HG02763 (cell line): ENCODE results near the gene PROSER2.
"Not testable (repeated sequence)": the region's sequence is repeated elsewhere in the genome, so short reads cannot be mapped to it uniquely, and the experiment has no call there.

Source experiments
- ATAC-seq: cut with Tn5 transposase; IDR thresholded peaks from one replicate; pipeline ENCODE4 v1.9.1; 2021; ENCODE audit warnings: mild to moderate bottlenecking, moderate library complexity; ENCODE audit not compliant: unreplicated experiment

Gene PROSER2

DNA sequence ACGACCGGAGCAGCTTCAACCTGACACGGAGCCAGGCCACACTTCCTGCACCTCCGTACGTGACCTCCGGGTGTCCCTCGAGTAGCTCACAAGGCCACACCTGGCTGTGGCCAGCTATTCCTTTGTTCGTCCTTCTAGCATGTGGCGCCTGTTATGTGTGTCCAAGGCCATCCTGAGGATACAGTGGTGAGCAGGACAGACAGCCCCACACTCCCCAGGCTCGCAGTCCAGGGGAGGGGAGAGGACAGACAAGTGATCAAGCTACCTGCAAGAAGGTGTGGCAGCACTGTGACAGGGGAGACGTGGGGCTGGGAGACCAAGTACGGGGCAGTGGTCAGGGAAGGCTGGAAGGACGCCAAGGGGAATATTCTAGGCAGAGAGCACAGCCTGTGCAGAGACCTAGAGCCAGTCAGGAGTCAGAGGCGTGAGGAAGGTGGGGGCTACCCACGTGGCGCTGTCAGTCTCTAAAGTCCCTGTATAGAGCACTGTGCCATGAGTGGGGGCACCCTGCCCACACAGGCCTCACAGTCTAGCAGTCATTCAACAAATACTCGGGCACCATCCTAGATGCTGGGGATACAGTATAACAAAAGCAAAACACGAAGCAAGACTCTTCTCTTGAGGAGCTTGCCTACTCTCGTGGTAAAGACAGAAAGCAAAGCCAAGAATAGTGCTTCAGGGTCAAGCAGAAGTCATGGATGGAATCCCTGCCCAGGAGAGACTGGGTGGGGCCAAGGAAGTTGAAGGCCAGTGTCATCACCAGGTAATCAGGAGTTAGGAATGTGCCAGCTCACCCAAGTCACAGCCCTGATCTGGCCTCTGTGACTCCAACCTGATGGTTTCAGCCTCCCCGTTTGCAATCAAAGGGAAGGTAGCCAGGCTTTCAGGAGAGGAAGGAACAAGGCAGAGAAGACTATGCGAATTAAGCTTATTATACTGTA is 58.6 kb downstream of the PROSER2 start:
- ATAC-seq = no peak

- ATAC-seq = no peak
Observed at GRCh38 chr10:11882646-11883375, 59.7 kb downstream of the PROSER2 start.

- no peak for ATAC-seq
Observed at GRCh38 chr10:11884706-11885423, 61.7 kb downstream of the PROSER2 start.

DNA sequence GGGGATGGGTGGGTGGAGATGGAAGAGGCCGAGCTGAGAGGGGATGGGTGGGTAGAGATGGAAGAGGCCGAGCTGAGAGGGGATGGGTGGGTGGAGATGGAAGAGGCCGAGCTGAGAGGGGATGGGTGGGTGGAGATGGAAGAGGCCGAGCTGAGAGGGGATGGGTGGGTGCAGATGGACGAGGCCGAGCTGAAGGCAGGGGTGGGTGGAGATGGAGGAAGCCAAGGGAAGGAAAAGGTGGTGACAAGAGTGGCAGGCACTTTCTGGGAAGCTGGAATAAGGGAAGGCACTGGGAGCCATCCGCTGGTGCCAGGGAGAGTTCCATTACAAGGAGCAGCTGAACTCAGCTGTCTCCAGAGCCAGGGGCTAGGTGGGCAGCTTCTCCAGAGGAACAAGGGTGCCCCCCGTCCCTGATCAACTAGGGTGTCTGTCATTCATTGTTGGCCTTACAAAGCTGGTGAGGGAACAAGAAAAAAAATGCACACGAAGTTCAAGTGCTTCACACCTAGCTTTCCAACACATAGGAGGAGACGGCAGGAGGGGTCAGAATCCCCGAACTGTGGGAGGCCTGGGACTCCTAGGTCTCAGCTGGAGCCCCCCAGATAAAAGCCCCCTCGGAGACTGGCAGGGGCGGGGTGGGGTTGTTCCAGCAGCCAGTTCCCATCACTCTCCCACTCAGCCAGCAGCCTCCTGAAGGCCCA is 62.4 kb downstream of the PROSER2 start:
- ATAC-seq = no peak

DNA sequence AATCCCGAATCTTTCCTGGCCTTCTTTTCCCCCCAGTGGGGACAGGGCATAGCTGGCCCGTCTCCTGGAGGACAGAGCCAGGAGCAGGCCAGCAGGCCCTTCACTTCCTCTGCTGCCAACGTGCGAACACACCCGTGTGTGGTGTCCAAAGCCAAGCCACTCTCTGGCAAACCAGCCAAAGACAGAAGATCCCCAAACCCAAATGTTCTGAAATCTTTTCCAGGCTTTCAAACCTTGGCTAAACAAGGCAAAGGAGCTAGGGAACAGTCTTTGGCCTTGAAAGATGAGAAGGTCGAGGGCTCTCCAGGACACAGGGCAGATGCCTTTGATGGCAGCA is 63.0 kb downstream of the PROSER2 start:
- no peak for ATAC-seq

- ATAC-seq = no peak
Observed at GRCh38 chr10:11886851-11887250, 63.7 kb downstream of the PROSER2 start.

GRCh38 chr10:11887381-11888227 is 64.4 kb downstream of the PROSER2 start:
- ATAC-seq = no peak

- ATAC-seq = not testable (repeated sequence)
Observed at GRCh38 chr10:11889263-11889662, 66.1 kb downstream of the PROSER2 start.

GRCh38 chr10:11891776-11892486 is 68.8 kb downstream of the PROSER2 start:
- ATAC-seq = no peak

GRCh38 chr10:11893749-11894278 is 70.7 kb downstream of the PROSER2 start:
- no peak for ATAC-seq

- ATAC-seq = no peak
Observed at GRCh38 chr10:11894381-11895107, 71.4 kb downstream of the PROSER2 start.

- ATAC-seq = no peak
Observed at GRCh38 chr10:11895108-11895466, 71.9 kb downstream of the PROSER2 start.

DNA sequence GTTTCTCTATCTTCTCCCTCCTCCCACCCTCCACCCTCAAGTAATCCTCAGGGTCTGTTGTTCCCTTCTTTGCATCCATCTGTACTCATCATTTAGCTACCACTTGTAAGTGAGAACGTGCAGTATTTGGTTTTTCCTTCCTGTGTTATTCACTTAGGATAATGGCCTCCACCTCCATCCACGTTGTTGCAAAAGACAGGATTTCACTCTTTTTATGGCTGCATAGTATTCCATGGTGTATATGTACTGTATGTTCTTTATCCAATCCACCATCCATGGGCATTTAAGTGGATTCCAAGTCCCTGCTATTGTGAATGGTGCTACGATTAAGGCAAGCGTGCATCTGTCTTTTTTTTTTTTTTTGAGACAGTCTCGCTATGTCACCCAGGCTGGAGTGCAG is 72.4 kb downstream of the PROSER2 start:
- ATAC-seq = no peak

DNA sequence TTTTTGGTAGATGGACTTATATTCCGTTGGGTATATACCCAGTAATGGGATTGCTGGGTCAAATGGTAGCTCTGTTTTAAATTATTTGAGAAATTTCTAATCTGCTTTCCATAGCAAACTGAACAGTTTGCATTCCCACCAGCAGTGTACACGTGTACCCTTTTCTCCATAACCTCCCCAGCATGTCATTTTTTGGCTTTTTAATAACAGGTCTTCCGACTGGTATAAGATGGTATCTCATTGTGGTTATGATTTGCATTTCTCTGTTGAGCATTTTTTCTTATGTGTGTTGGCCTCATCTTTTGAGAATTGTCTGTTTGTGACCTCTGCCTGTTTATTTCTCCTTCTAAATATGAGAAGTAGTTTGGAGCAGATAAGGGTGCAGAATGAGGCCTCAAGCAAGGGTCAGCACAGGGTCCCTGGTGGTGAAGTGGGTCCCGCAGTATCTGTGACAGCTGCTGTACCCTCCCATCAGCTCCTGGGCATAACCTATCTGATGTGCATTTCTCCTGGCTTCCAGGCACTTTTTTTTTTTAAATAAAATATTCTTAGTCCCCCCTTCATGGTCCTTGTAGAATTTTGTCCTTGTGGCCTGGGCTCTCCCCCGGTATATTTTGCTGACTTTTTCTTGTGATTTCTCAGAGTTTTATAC is 73.5 kb downstream of the PROSER2 start:
- no peak for ATAC-seq

DNA sequence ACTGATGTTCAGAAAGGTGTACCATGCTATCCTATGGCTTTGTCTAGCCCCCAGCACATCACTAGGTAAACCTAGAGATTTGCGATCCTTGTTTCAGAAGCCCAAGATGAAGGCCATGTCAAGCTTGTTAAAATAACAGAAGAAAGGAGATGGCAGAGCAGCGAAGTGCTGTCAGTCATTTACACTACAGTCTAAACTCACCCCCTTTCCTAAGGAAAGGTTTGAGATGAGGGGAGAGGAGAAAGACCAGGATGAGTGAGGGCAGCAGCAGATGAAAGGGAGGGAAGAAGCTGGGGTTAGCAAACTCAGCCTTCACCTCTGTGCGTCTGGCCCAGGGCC is 74.8 kb downstream of the PROSER2 start:
- ATAC-seq = no peak

DNA sequence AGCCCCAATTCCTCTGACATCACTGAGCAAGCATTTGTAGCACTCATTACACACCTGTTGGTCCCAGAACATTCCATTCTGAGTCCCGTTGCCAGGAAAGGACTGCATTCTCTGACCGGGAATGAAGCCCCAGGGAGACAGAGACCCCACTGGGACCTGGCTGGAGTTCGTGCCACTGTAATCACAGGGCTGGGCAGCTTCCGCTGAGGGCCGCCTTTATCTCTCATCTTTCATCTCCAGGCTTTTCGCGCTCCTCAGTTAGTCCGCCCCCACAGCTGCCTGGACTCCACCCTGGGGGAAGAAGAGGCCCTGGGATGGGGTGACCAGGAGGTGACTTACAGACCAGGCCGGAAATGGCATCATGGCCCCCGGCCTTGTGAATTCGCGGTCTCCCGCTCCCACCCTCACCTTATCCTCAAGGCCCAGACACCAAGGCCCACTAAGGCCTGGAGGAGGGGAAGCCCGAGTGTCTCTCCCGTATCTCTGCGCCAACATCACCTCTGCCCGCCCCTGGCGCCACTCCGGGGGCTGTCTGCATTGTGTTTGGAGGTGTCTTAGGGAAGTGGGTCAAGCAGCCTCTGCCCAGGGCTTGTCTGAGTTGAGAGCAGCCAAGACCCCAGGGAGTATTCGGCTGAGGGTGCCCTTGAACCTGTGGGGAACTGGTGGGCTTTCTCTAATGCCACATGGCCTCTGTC is 75.4 kb downstream of the PROSER2 start:
- ATAC-seq = no peak

- no peak for ATAC-seq
Observed at GRCh38 chr10:11899067-11899876, 76.1 kb downstream of the PROSER2 start.
